GM13976 (cell line): ENCODE measurements around the gene MAD1L1.

Experiments used
- DNase-seq: peaks from one replicate; pipeline ENCODE4 v3.0.0; 2012; ENCODE audit warnings: low spot score
- CTCF ChIP-seq: IDR thresholded peaks from 2 replicates; pipeline ENCODE4 v1.5.1; 2012; ENCODE audit warnings: borderline replicate concordance, mild to moderate bottlenecking; ENCODE audit not compliant: insufficient read depth; ENCODE audit errors: extremely low read depth, missing control alignments, control extremely low read depth
- in situ Hi-C: fragments of 300-500 bp; cut with MboI; formaldehyde crosslinking; loops from one replicate; pipeline ENCODE4 v1.12.0; 2022; ENCODE audit warnings: low sequenced_read_pairs, mixed read lengths, inconsistent platforms; ENCODE audit not compliant: unreplicated experiment

MAD1L1 gene

GRCh38 chr7:1813394-1814088 lies 419.2 kb downstream of the MAD1L1 start:
- no peak for DNase-seq
- in situ Hi-C loops, result no loop called here
- TF ChIP-seq CTCF, result no peak

GRCh38 chr7:1812509-1813393 lies 420.0 kb downstream of the MAD1L1 start:
- TF ChIP-seq CTCF, result peak; percentile 30
- DNase-seq, result peak; percentile 80
- in situ Hi-C loops, result no loop called here

- TF ChIP-seq CTCF, result no peak
- in situ Hi-C loops, result no loop called here
- no peak for DNase-seq
Observed at GRCh38 chr7:1811850-1812508, 420.8 kb downstream of the MAD1L1 start.

GRCh38 chr7:1810961-1811849 lies 421.5 kb downstream of the MAD1L1 start:
- no peak for TF ChIP-seq CTCF
- in situ Hi-C loops, result no loop called here
- no peak for DNase-seq

GRCh38 chr7:1810521-1810920 lies 422.2 kb downstream of the MAD1L1 start:
- DNase-seq, result no peak
- TF ChIP-seq CTCF, result no peak
- in situ Hi-C loops, result no loop called here
